ENCODE data around the gene ACOT11.

Gene ACOT11

GRCh38 chr1:54583307-54583686, 35.3 kb downstream of the ACOT11 start:
- ATAC-seq, result no peak
- TF ChIP-seq, protein P1, sequence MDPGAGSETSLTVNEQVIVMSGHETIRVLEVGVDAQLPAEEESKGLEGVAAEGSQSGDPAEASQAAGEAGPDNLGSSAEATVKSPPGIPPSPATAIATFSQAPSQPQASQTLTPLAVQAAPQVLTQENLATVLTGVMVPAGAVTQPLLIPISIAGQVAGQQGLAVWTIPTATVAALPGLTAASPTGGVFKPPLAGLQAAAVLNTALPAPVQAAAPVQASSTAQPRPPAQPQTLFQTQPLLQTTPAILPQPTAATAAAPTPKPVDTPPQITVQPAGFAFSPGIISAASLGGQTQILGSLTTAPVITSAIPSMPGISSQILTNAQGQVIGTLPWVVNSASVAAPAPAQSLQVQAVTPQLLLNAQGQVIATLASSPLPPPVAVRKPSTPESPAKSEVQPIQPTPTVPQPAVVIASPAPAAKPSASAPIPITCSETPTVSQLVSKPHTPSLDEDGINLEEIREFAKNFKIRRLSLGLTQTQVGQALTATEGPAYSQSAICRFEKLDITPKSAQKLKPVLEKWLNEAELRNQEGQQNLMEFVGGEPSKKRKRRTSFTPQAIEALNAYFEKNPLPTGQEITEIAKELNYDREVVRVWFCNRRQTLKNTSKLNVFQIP (CRISPR knock-in tag; IDR thresholded peaks at IDR 0.05; ENCODE audit: borderline replicate concordance, low read depth), result no peak
- TF ChIP-seq RARB (CRISPR knock-in tag; IDR thresholded peaks at IDR 0.05) (no peak), ZNF70 (CRISPR knock-in tag; IDR thresholded peaks at IDR 0.05) (no peak), TOX (CRISPR knock-in tag; IDR thresholded peaks at IDR 0.05; ENCODE audit: borderline replicate concordance) (no peak), GLIS3 (CRISPR knock-in tag; IDR thresholded peaks at IDR 0.05) (no peak), ZNF8 (CRISPR knock-in tag; IDR thresholded peaks at IDR 0.05) (no peak), ZNF565 (CRISPR knock-in tag; conservative IDR thresholded peaks at IDR 0.05; ENCODE audit: low read depth) (no peak), ZFP3 (CRISPR knock-in tag; IDR thresholded peaks at IDR 0.05) (no peak), ISL1 (CRISPR knock-in tag; IDR thresholded peaks at IDR 0.05) (no peak), SNAI2 (CRISPR knock-in tag; IDR thresholded peaks at IDR 0.05) (no peak)

- no peak for ATAC-seq
- no peak for TF ChIP-seq BACH2 (CRISPR knock-in tag; IDR thresholded peaks at IDR 0.05; ENCODE audit: borderline replicate concordance)
- TF ChIP-seq TCF4 (CRISPR knock-in tag; IDR thresholded peaks at IDR 0.05; ENCODE audit: borderline replicate concordance), result no peak
- TF ChIP-seq ZNF70 (CRISPR knock-in tag; IDR thresholded peaks at IDR 0.05), result no peak
- TF ChIP-seq, protein P1 (CRISPR knock-in tag; IDR thresholded peaks at IDR 0.05; ENCODE audit: borderline replicate concordance, low read depth), result no peak
- no peak for TF ChIP-seq PATZ1 (CRISPR knock-in tag; IDR thresholded peaks at IDR 0.05; ENCODE audit: borderline replicate concordance)
- TF ChIP-seq RARB (CRISPR knock-in tag; IDR thresholded peaks at IDR 0.05), result no peak
- no peak for TF ChIP-seq ZNF8 (CRISPR knock-in tag; IDR thresholded peaks at IDR 0.05)
- no peak for TF ChIP-seq ZFP30 (CRISPR knock-in tag; IDR thresholded peaks at IDR 0.05)
- TF ChIP-seq TSHZ2 (CRISPR knock-in tag; IDR thresholded peaks at IDR 0.05), result no peak
- no peak for TF ChIP-seq ZNF565 (CRISPR knock-in tag; conservative IDR thresholded peaks at IDR 0.05; ENCODE audit: low read depth)
These were observed 35.8 kb downstream of the ACOT11 start for GRCh38 chr1:54583871-54584270.

- no peak for ATAC-seq
- TF ChIP-seq ZC3H10 (CRISPR knock-in tag; IDR thresholded peaks at IDR 0.05), result no peak
- TF ChIP-seq PPARA (CRISPR knock-in tag; IDR thresholded peaks at IDR 0.05; ENCODE audit: borderline replicate concordance), result no peak
- TF ChIP-seq ESRRG (CRISPR knock-in tag; IDR thresholded peaks at IDR 0.05), result no peak
- no peak for TF ChIP-seq TSHZ2 (CRISPR knock-in tag; IDR thresholded peaks at IDR 0.05)
- TF ChIP-seq ZNF565 (CRISPR knock-in tag; conservative IDR thresholded peaks at IDR 0.05; ENCODE audit: low read depth), result no peak
These were observed 36.5 kb downstream of the ACOT11 start for GRCh38 chr1:54584575-54584974.
